ENCODE measurements around the gene UTP14A. TPM values are rescaled to one million over a fixed set of nuclear protein-coding genes. Genes with fewer than 3 reads are reported as not detected.
"Not testable (repeated sequence)": the region's sequence is repeated elsewhere in the genome, so short reads cannot be mapped to it uniquely, and the experiment has no call there.

The UTP14A gene
- polyA plus RNA-seq (2013, experiment 1 of 2), result 39.6 TPM
- 39.6 TPM for polyA plus RNA-seq (2013, experiment 2 of 2)

GRCh38 chrX:129905787-129906580 is at the start of gene UTP14A:
Gene UTP14A (plus strand): TSS chrX:129906164. CDS start chrX:129906211, 47 bp downstream.
- H2AK5ac ChIP-seq (ENCODE audit: low read length), result no peak within 1 kb of the TSS
- H3K27ac ChIP-seq (ENCODE audit: low read depth, low read length), result no peak within 1 kb of the TSS
- peak within 1 kb of the TSS; percentile 85 for H3K9ac ChIP-seq (ENCODE audit: low read length)
- peak within 1 kb of the TSS; percentile 71 for H3K4me2 ChIP-seq (ENCODE audit: low read length)
- peak within 1 kb of the TSS; percentile 93 for H4K8ac ChIP-seq (ENCODE audit: low read depth, low read length)
- H3K79me1 ChIP-seq (ENCODE audit: low read length), result no peaks in the 10 kb centered on the region
- H2BK120ac ChIP-seq (ENCODE audit: low read depth, low read length), result no peak within 1 kb of the TSS
- peak; percentile 97 for DNase-seq
- peaks cover 9% of the 10 kb centered on the region for H3K79me2 ChIP-seq (ENCODE audit: control insufficient read depth, insufficient read depth, low read length)
- H3K4me1 ChIP-seq (ENCODE audit: control insufficient read depth, low read depth, low read length), result no peaks in the 10 kb centered on the region
- no peak within 1 kb of the TSS for H2BK15ac ChIP-seq (replicated peaks; ENCODE audit: low read depth)
- peak within 1 kb of the TSS; percentile 80 for H3K18ac ChIP-seq (ENCODE audit: low read length)
- peak within 1 kb of the TSS; percentile 88 for H3K56ac ChIP-seq (ENCODE audit: low read length)
- no peak within 1 kb of the TSS for H4K5ac ChIP-seq (ENCODE audit: low read length)
- no peaks in the 10 kb centered on the region for H3K27me3 ChIP-seq (ENCODE audit: insufficient read depth, low read length, poor library complexity)
- H3K4me3 ChIP-seq (ENCODE audit: low read length), result peak within 1 kb of the TSS; percentile 89
- H3K36me3 ChIP-seq (ENCODE audit: control insufficient read depth, insufficient read depth, low read length), result no peaks in the 10 kb centered on the region
- no peak within 1 kb of the TSS for H2BK5ac ChIP-seq (ENCODE audit: low read length)
- WGBS (ENCODE audit: extremely low coverage, insufficient coverage, low lambda C conversion rate), result no CpG with 5 or more reads among the region's 53 CpGs
- H3K23ac ChIP-seq (ENCODE audit: low read length), result no peak within 1 kb of the TSS
- peak within 1 kb of the TSS; percentile 55 for H3K4ac ChIP-seq (ENCODE audit: low read depth, low read length)

- not testable (repeated sequence) for H3K56ac ChIP-seq (ENCODE audit: low read length); H3K23ac ChIP-seq (ENCODE audit: low read length); H3K18ac ChIP-seq (ENCODE audit: low read length); H3K9ac ChIP-seq (ENCODE audit: low read length); H2BK15ac ChIP-seq (replicated peaks; ENCODE audit: low read depth); H3K4me1 ChIP-seq (ENCODE audit: control insufficient read depth, low read depth, low read length); H3K79me2 ChIP-seq (ENCODE audit: control insufficient read depth, insufficient read depth, low read length); H4K8ac ChIP-seq (ENCODE audit: low read depth, low read length); H2BK5ac ChIP-seq (ENCODE audit: low read length); H3K79me1 ChIP-seq (ENCODE audit: low read length); H4K5ac ChIP-seq (ENCODE audit: low read length); H2BK120ac ChIP-seq (ENCODE audit: low read depth, low read length); H3K27ac ChIP-seq (ENCODE audit: low read depth, low read length); H3K4me3 ChIP-seq (ENCODE audit: low read length); DNase-seq; H3K4ac ChIP-seq (ENCODE audit: low read depth, low read length); H3K4me2 ChIP-seq (ENCODE audit: low read length); H3K36me3 ChIP-seq (ENCODE audit: control insufficient read depth, insufficient read depth, low read length); H3K27me3 ChIP-seq (ENCODE audit: insufficient read depth, low read length, poor library complexity); H2AK5ac ChIP-seq (ENCODE audit: low read length)
- no CpG with 5 or more reads among the region's 6 CpGs for WGBS (ENCODE audit: extremely low coverage, insufficient coverage, low lambda C conversion rate)
Observed at GRCh38 chrX:129859134-129859533, 46.8 kb upstream of the UTP14A start.

GRCh38 chrX:129866321-129866720 is 39.6 kb upstream of the UTP14A start:
- not testable (repeated sequence) for H3K36me3 ChIP-seq (ENCODE audit: control insufficient read depth, insufficient read depth, low read length); H3K4ac ChIP-seq (ENCODE audit: low read depth, low read length); H3K4me2 ChIP-seq (ENCODE audit: low read length); H3K4me3 ChIP-seq (ENCODE audit: low read length); H3K27me3 ChIP-seq (ENCODE audit: insufficient read depth, low read length, poor library complexity); DNase-seq; H3K79me2 ChIP-seq (ENCODE audit: control insufficient read depth, insufficient read depth, low read length); H2BK120ac ChIP-seq (ENCODE audit: low read depth, low read length); H3K79me1 ChIP-seq (ENCODE audit: low read length); H4K8ac ChIP-seq (ENCODE audit: low read depth, low read length); H3K9ac ChIP-seq (ENCODE audit: low read length); H3K4me1 ChIP-seq (ENCODE audit: control insufficient read depth, low read depth, low read length); H3K56ac ChIP-seq (ENCODE audit: low read length); H2BK15ac ChIP-seq (replicated peaks; ENCODE audit: low read depth); H3K27ac ChIP-seq (ENCODE audit: low read depth, low read length); H3K18ac ChIP-seq (ENCODE audit: low read length); H2BK5ac ChIP-seq (ENCODE audit: low read length); H3K23ac ChIP-seq (ENCODE audit: low read length); H4K5ac ChIP-seq (ENCODE audit: low read length); H2AK5ac ChIP-seq (ENCODE audit: low read length)
- no CpG with 5 or more reads among the region's 3 CpGs for WGBS (ENCODE audit: extremely low coverage, insufficient coverage, low lambda C conversion rate)

GRCh38 chrX:129872524-129872923 is 33.4 kb upstream of the UTP14A start:
- Histone ChIP-seq H3K27ac (ENCODE audit: low read depth, low read length) (no peak overlapping the region), H2BK5ac (ENCODE audit: low read length) (no peak overlapping the region), H3K56ac (ENCODE audit: low read length) (no peak overlapping the region), H4K8ac (ENCODE audit: low read depth, low read length) (no peak overlapping the region), H3K79me1 (ENCODE audit: low read length) (no peaks in the 10 kb centered on the region), H3K27me3 (ENCODE audit: insufficient read depth, low read length, poor library complexity) (no peaks in the 10 kb centered on the region), H3K4ac (ENCODE audit: low read depth, low read length) (no peak overlapping the region), H3K4me3 (ENCODE audit: low read length) (no peak overlapping the region), H3K36me3 (ENCODE audit: control insufficient read depth, insufficient read depth, low read length) (no peaks in the 10 kb centered on the region), H3K4me1 (ENCODE audit: control insufficient read depth, low read depth, low read length) (no peaks in the 10 kb centered on the region), H3K79me2 (ENCODE audit: control insufficient read depth, insufficient read depth, low read length) (no peaks in the 10 kb centered on the region), H3K18ac (ENCODE audit: low read length) (no peak overlapping the region), H2AK5ac (ENCODE audit: low read length) (no peak overlapping the region), H2BK15ac (replicated peaks; ENCODE audit: low read depth) (no peak overlapping the region), H4K5ac (ENCODE audit: low read length) (no peak overlapping the region), H2BK120ac (ENCODE audit: low read depth, low read length) (no peak overlapping the region), H3K23ac (ENCODE audit: low read length) (no peak overlapping the region), H3K4me2 (ENCODE audit: low read length) (no peak overlapping the region), H3K9ac (ENCODE audit: low read length) (no peak overlapping the region)
- no peak for DNase-seq
- WGBS (ENCODE audit: extremely low coverage, insufficient coverage, low lambda C conversion rate), result no CpG with 5 or more reads among the region's 2 CpGs

- H4K5ac ChIP-seq (ENCODE audit: low read length), result no peak overlapping the region
- H3K18ac ChIP-seq (ENCODE audit: low read length), result no peak overlapping the region
- no peaks in the 10 kb centered on the region for H3K79me1 ChIP-seq (ENCODE audit: low read length)
- no peak overlapping the region for H3K23ac ChIP-seq (ENCODE audit: low read length)
- no peak overlapping the region for H3K56ac ChIP-seq (ENCODE audit: low read length)
- WGBS (ENCODE audit: extremely low coverage, insufficient coverage, low lambda C conversion rate), result no CpG with 5 or more reads among the region's 3 CpGs
- H3K9ac ChIP-seq (ENCODE audit: low read length), result no peak overlapping the region
- H2AK5ac ChIP-seq (ENCODE audit: low read length), result no peak overlapping the region
- H2BK5ac ChIP-seq (ENCODE audit: low read length), result no peak overlapping the region
- no peak overlapping the region for H2BK15ac ChIP-seq (replicated peaks; ENCODE audit: low read depth)
- no peak overlapping the region for H2BK120ac ChIP-seq (ENCODE audit: low read depth, low read length)
- no peak overlapping the region for H4K8ac ChIP-seq (ENCODE audit: low read depth, low read length)
- H3K79me2 ChIP-seq (ENCODE audit: control insufficient read depth, insufficient read depth, low read length), result no peaks in the 10 kb centered on the region
- no peaks in the 10 kb centered on the region for H3K4me1 ChIP-seq (ENCODE audit: control insufficient read depth, low read depth, low read length)
- DNase-seq, result no peak
- no peak overlapping the region for H3K4me3 ChIP-seq (ENCODE audit: low read length)
- no peaks in the 10 kb centered on the region for H3K27me3 ChIP-seq (ENCODE audit: insufficient read depth, low read length, poor library complexity)
- H3K4me2 ChIP-seq (ENCODE audit: low read length), result no peak overlapping the region
- no peaks in the 10 kb centered on the region for H3K36me3 ChIP-seq (ENCODE audit: control insufficient read depth, insufficient read depth, low read length)
- H3K4ac ChIP-seq (ENCODE audit: low read depth, low read length), result no peak overlapping the region
- no peak overlapping the region for H3K27ac ChIP-seq (ENCODE audit: low read depth, low read length)
Observed at GRCh38 chrX:129875669-129876068, 30.3 kb upstream of the UTP14A start.

Measured in mesendoderm (in vitro differentiated cells).